HepG2 (cell line): Measurements from ENCODE around the gene MED1. TPM values are rescaled to one million over a fixed set of nuclear protein-coding genes. Genes with fewer than 3 reads are reported as not detected.
A peak's percentile ranks its signal among the peaks of the same experiment; 100 is the strongest.
"Not testable (repeated sequence)": the region's sequence is repeated elsewhere in the genome, so short reads cannot be mapped to it uniquely, and the experiment has no call there.

Source experiments
- ATAC-seq: fragments of 200-7000 bp; cut with Tn5 transposase; 3 replicates; pipeline ENCODE4 v1.9.1; 2020; ENCODE audit warnings: mild to moderate bottlenecking, moderate library complexity
- BruUV-seq: library from RNA; stranded (reverse); fragments of 400-500 nt; replicated peaks from 2 replicates; lab custom pipeline; 2021; lab: Mats Ljungman, UMichigan
- CTCF ChIA-PET: fragments of 300-600 bp; formaldehyde crosslinking; extraction: SDS; loops from one replicate; lab custom pipeline; 2021; ENCODE audit warnings: low total read pairs, inconsistent platforms, low intra/inter-chr PET ratio; lab: Yijun Ruan, JAX
- POLR2A ChIA-PET: fragments of 350-600 bp; sonication (Branson Sonifier 250); formaldehyde crosslinking; loops from one replicate; lab custom pipeline; 2020; ENCODE audit warnings: antibody characterized with exemption, inconsistent platforms; lab: Yijun Ruan, JAX
- DNase-seq: peaks from one replicate; pipeline ENCODE4 v3.0.0-alpha.2; 2015; ENCODE audit warnings: low spot score
- FAIRE-seq: peaks from 3 replicates; lab custom pipeline; 2011; peaks lifted over from hg19 to GRCh38; lab: Jason Lieb, UNC
- H2AFZ ChIP-seq: one replicate; pipeline ENCODE4 v1.6.1; 2011; ENCODE audit warnings: low read length, inconsistent platforms
- H3K27ac ChIP-seq: fragments of 300-600 bp; 3 replicates; pipeline ENCODE4 v1.8.0; 2011; ENCODE audit warnings: mixed run types, mild to moderate bottlenecking, mixed read lengths, low read length, inconsistent platforms; ENCODE audit not compliant: insufficient read depth; ENCODE audit errors: extremely low read length
- H3K27me3 ChIP-seq, 2 experiments: fragments of 200-600 bp in 1 of 2; 2 replicates in 1 of 2; 3 replicates in 1 of 2; pipeline versions ENCODE4 v1.6.0 to v1.8.0; 2011; ENCODE audit warnings: low read length in 2 of 2, mild to moderate bottlenecking in 2 of 2, moderate library complexity in 2 of 2, inconsistent platforms in 1 of 2; ENCODE audit not compliant: insufficient read depth in 2 of 2, control insufficient read depth in 1 of 2
- H3K36me3 ChIP-seq, 2 experiments: fragments of 200-600 bp in 1 of 2; replicated peaks in 1 of 2; 2 replicates in 1 of 2; 3 replicates in 1 of 2; pipeline versions ENCODE4 v1.5.1 to v1.8.0; 2011; ENCODE audit warnings: low read length in 2 of 2, inconsistent platforms in 1 of 2; ENCODE audit not compliant: insufficient read depth in 2 of 2, control insufficient read depth in 1 of 2
- H3K4me1 ChIP-seq: 2 replicates; pipeline ENCODE4 v1.5.1; 2012; ENCODE audit warnings: low read length, inconsistent platforms; ENCODE audit not compliant: insufficient read depth
- H3K4me2 ChIP-seq: 2 replicates; pipeline ENCODE4 v1.6.0; 2011; ENCODE audit warnings: low read depth, low read length, inconsistent platforms
- H3K4me3 ChIP-seq, 3 experiments: fragments of 200-600 bp in 1 of 3; sonication (generic), shearing (Covaris generic) in 1 of 3; replicated peaks in 1 of 3; 2 replicates each; pipeline ENCODE4 v1.5.1; 2011 to 2016; ENCODE audit warnings: low read length in 3 of 3, inconsistent platforms in 2 of 3, low read depth in 2 of 3, mild to moderate bottlenecking in 2 of 3, control low read depth in 1 of 3, mixed read lengths in 1 of 3; ENCODE audit not compliant: insufficient read depth in 1 of 3
- H3K79me2 ChIP-seq: one replicate; pipeline ENCODE4 v1.6.1; 2011; ENCODE audit warnings: low read length, inconsistent platforms; ENCODE audit not compliant: insufficient read depth
- H3K9ac ChIP-seq: 2 replicates; pipeline ENCODE4 v1.6.0; 2011; ENCODE audit warnings: mild to moderate bottlenecking, low read depth, low read length, inconsistent platforms; ENCODE audit not compliant: insufficient read depth
- H3K9me3 ChIP-seq: 2 replicates; pipeline ENCODE4 v1.5.1; 2012; ENCODE audit warnings: mild to moderate bottlenecking, low read length
- H4K20me1 ChIP-seq: 2 replicates; pipeline ENCODE4 v1.6.0; 2011; ENCODE audit warnings: inconsistent platforms, mild to moderate bottlenecking, low read length, moderate library complexity; ENCODE audit not compliant: insufficient read depth
- FOSL2 ChIP-seq: sonication (generic); formaldehyde crosslinking; IDR thresholded peaks from 2 replicates; pipeline ENCODE4 v1.4.0; 2020; ENCODE audit warnings: missing genetic modification reagents
- SP5 ChIP-seq: IDR thresholded peaks from 2 replicates; pipeline ENCODE4 v1.6.1; 2016; ENCODE audit warnings: low read depth, borderline replicate concordance
- TEAD3 ChIP-seq: optimal IDR thresholded peaks from 2 replicates; pipeline ENCODE3; 2016; ENCODE audit warnings: borderline replicate concordance
- ZBTB38 ChIP-seq: sonication (generic); formaldehyde crosslinking; IDR thresholded peaks from 2 replicates; pipeline ENCODE4 v1.5.1; 2020; ENCODE audit warnings: mild to moderate bottlenecking, missing genetic modification reagents
- ZC3H4 ChIP-seq: sonication (generic); formaldehyde crosslinking; IDR thresholded peaks from 2 replicates; pipeline ENCODE4 v1.4.0; 2020; ENCODE audit warnings: missing genetic modification reagents, borderline replicate concordance
- ZNF121 ChIP-seq: sonication (generic); formaldehyde crosslinking; IDR thresholded peaks from 2 replicates; pipeline ENCODE4 v1.5.0; 2020; ENCODE audit warnings: mild to moderate bottlenecking, missing genetic modification reagents
- ZSCAN20 ChIP-seq: sonication (generic); formaldehyde crosslinking; IDR thresholded peaks from 2 replicates; pipeline ENCODE4 v1.4.0; 2020; ENCODE audit warnings: missing genetic modification reagents, mild to moderate bottlenecking, borderline replicate concordance
- WGBS: methylation state at CpG from one replicate; pipeline ENCODE4 v1.1.6; 2017; ENCODE audit warnings: low lambda C conversion rate; 5-methylcytosine and 5-hydroxymethylcytosine counted together
- in situ Hi-C: cut with HindIII; loops from 2 replicates; pipeline ENCODE4 v1.10.0; 2017; ENCODE audit warnings: low pct_unique_long_range_greater_than_20kb; ENCODE audit not compliant: extremely low pct_ligation_motif_present
- intact Hi-C: fragments of 100-400 bp; cut with micrococcal nuclease; formaldehyde crosslinking; loops from one replicate; pipeline ENCODE4 v1.10.0; 2022; ENCODE audit not compliant: unreplicated experiment
- polyA plus RNA-seq, 8 experiments: library from polyadenylated mRNA; depleted of rRNA in 3 of 8; stranded (reverse) in 7 of 8; unstranded in 1 of 8; fragments of >200 nt; fragmentation: Illumina TruSeq in 4 of 8; extraction: Trizol in 4 of 8; gene quantifications; 2 replicates each; pipeline versions ENCODE4 v1.2.1 to v1.2.3, GENCODE V29; 2011 to 2016; ENCODE audit warnings: low read depth in 4 of 8, missing spikeins in 1 of 8, mixed read lengths in 1 of 8; ENCODE audit not compliant: insufficient read depth in 1 of 8
- total RNA-seq, 5 experiments: library from RNA; depleted of rRNA; stranded (reverse); fragments of >200 nt; fragmentation: Illumina TruSeq; extraction: Trizol; gene quantifications; 2 replicates each; pipeline ENCODE4 v1.2.3, GENCODE V29; 2016; ENCODE audit warnings: low read depth in 1 of 5
- TF ChIP-seq, protein P1 (sequence below): sonication (generic); formaldehyde crosslinking; IDR thresholded peaks from 2 replicates; pipeline ENCODE4 v1.4.0; 2020; ENCODE audit warnings: missing genetic modification reagents, mild to moderate bottlenecking, borderline replicate concordance

MED1 gene
- total and polyA plus RNA-seq, 2 of the 13 experiments (the other 11 are each of a cell fraction or from before 2014, with no cell fraction given) = 37.5 to 40.1 TPM

DNA sequence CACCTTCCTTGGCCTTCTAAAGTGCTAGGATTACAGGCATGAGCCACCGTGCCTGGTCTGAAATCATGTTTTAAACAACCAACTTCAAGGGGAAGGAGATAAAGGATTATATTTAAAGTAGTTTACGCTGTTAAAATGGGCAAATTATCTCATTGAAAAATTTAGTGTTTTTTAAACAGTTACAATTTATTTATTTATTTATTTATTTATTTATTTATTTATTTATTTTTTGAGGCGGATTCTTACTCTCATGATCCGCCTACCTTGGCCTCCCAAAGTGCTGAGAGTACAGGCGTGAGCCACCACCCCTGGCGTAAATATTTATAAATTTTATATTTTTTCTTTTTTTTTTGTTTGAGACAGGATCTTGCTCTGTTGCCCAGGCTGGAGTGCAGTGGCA, 32.4 kb upstream of the MED1 start:
- Histone ChIP-seq H4K20me1 (no peaks in the 10 kb centered on the region), H3K4me1 (no peaks in the 10 kb centered on the region; the same call in 1 of the 2 replicates), H3K9me3 (no peaks in the 10 kb centered on the region), H3K27me3 (no peaks in the 10 kb centered on the region), H3K9ac (no peak overlapping the region), H3K27ac (no peak overlapping the region), H2AFZ (no peak overlapping the region), H3K4me3 (no peak overlapping the region), H3K36me3 (peaks cover 14 to 34% of the 10 kb centered on the region in 2 experiments), H3K79me2 (peaks cover 11% of the 10 kb centered on the region), H3K4me2 (no peak overlapping the region)
- FAIRE-seq (no peak), DNase-seq (no peak), ATAC-seq (no peak)
- intact Hi-C loops (no loop called here), in situ Hi-C loops (no loop called here)
- CTCF ChIA-PET = no interaction called here
- BruUV-seq = no TSS peak
- POLR2A ChIA-PET = no interaction called here
- TF ChIP-seq ZSCAN20 = no peak
- TF ChIP-seq ZC3H4 (CRISPR knock-in tag) = no peak
- WGBS = 98% methylated on average over 6 of the region's 6 CpGs

DNA sequence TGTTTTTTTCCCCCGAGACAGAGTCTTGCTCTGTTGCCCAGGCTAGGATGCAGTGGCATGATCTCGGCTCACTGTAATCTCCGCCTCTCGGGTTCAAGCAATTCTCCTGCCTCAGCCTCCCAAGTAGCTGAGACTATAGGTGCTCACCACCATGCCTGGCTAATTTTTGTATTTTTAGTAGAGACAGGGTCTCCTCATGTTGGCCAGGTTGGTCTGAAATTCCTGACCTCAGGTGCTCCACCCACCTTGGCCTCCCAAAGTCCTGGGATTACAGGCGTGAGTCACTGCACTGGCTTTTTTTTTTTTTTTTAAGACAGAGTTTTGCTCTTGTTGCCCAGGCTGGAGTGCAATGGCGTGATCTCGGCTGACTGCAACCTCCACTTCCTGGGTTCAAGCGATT, 28.6 kb upstream of the MED1 start:
- BruUV-seq, FAIRE-seq, H3K27ac ChIP-seq, in situ Hi-C loops, H3K4me2 ChIP-seq, H3K9me3 ChIP-seq, H3K4me1 ChIP-seq, H3K79me2 ChIP-seq, H2AFZ ChIP-seq, H3K27me3 ChIP-seq, CTCF ChIA-PET, DNase-seq, H3K9ac ChIP-seq, H4K20me1 ChIP-seq, H3K4me3 ChIP-seq, intact Hi-C loops: not testable (repeated sequence)
- H3K36me3 ChIP-seq = peaks cover 10 to 39% of the 10 kb centered on the region in 2 experiments
- POLR2A ChIA-PET = interaction anchor here (1.1 to 3.4 kb wide), 3 partner anchors 15 to 28 kb away, joined by 4 to 16 read pairs (median 5); partner anchors contain the start of genes CDK12 and MED1
- ATAC-seq = peak; percentile 21; the same call in 1 of the 3 replicates
- TF ChIP-seq ZBTB38 (CRISPR knock-in tag) = 0 out of 2 replicates have a peak, but pooled peaks have one; percentile 39
- peak; percentile 87 for TF ChIP-seq ZNF121 (CRISPR knock-in tag)
- TF ChIP-seq TEAD3 (CRISPR knock-in tag) = peak; percentile 15
- peak; percentile 46 for TF ChIP-seq FOSL2 (CRISPR knock-in tag)
- 0 out of 2 replicates have a peak, but pooled peaks have one; percentile 36 for TF ChIP-seq SP5 (CRISPR knock-in tag)
- TF ChIP-seq, protein P1, sequence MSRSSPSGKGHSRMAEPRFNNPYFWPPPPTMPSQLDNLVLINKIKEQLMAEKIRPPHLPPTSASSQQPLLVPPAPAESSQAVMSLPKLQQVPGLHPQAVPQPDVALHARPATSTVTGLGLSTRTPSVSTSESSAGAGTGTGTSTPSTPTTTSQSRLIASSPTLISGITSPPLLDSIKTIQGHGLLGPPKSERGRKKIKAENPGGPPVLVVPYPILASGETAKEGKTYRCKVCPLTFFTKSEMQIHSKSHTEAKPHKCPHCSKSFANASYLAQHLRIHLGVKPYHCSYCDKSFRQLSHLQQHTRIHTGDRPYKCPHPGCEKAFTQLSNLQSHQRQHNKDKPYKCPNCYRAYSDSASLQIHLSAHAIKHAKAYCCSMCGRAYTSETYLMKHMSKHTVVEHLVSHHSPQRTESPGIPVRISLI (CRISPR knock-in tag) = peak; percentile 41; the same call in 1 of the 2 replicates
- TF ChIP-seq, all 625 proteins: peak for 6; not testable (repeated sequence) for 619
- WGBS = 91% methylated on average over 8 of the region's 8 CpGs
